ENCODE results near the gene UIMC1.

- TF ChIP-seq POLR2A (IDR thresholded peaks at IDR 0.05) (no peak), POLR2AphosphoS5 (IDR thresholded peaks at IDR 0.05; ENCODE audit: insufficient read depth in 1 of 2, low read depth in 1 of 2) (no peak)
These were observed 112.3 kb downstream of the UIMC1 start for GRCh38 chr5:176894298-176894697.

Measured in vagina (tissue), 2 donors.